ENCODE measurements around the gene SPATA3.
A peak's percentile ranks its signal among the peaks of the same experiment; 100 is the strongest.
"Not testable (repeated sequence)": the region's sequence is repeated elsewhere in the genome, so short reads cannot be mapped to it uniquely, and the experiment has no call there.

The SPATA3 gene

DNA sequence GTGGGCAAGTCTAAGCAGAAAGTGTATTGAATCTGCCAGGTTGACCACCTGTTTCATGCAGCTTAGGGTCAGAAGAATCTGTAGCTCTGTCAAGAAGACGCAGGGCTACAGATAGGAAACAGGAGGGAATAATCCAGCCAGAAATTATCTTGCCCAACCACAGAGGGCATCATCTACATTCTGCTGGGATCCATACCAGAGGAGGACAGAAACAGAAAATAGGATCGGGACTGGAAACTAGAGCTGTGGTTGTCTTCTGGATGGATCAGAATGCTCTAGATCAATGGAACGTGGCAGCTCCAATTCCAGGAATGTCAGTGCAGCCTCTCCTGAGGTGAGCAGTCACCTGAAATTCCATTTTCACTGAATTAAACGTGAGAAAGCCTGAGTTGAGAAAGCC lies 3.6 kb downstream of the SPATA3 start:
- DNase-seq, result peak; percentile 9

DNA sequence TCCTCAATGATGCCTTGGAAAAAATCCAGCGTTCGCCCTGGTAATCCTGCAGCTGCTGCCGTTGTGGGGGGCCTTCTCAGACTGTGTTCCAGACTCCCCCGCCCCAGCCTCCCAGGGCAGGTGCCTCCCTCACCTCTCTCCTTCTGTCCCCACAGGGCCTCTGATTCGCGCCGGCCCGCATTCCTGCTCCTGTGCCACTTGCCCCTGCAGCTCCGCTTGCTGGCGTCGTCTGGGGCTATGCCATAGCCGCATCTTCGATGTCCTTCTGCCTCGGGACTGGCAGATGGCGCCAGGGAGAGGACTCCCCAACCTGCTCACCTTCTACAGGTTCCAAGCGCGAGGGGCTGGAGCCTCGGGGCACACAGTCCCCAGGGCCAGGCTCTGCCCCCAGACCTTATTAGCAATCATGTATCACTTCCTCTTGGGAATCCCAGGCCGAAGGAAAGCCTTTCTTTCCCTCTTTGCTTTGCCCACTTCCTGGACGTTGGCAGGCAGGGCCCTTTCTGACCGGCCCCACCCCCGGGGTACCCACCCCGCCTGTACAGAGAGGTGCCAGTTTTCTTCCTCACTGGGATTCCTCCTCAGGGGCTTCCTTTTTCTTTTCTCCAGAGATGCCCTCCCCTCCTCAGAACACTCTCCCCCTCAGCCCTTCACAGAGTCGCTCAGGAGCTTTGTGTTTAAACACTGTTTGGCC lies 4.4 kb downstream of the SPATA3 start:
- DNase-seq, result no peak

DNA sequence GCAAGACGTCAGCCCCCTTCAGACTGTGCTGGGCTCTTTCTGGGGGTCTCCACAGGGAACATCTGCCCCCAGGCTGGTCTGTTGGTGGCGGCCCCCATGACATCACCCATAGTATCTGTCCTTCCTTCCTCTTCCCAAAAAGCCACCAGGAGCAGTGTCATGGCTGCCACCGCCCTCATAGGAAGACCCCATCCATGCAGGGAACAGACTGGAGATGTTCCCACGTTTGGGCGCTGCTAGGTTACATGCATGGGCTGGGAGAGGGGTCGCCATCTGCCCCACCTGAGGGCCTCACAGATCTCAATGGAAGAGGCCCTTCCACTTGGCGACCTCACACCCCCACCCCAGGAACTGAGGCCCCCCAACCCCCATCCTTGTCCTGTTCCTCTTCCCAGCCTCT lies 5.1 kb downstream of the SPATA3 start:
- no peak for DNase-seq

DNA sequence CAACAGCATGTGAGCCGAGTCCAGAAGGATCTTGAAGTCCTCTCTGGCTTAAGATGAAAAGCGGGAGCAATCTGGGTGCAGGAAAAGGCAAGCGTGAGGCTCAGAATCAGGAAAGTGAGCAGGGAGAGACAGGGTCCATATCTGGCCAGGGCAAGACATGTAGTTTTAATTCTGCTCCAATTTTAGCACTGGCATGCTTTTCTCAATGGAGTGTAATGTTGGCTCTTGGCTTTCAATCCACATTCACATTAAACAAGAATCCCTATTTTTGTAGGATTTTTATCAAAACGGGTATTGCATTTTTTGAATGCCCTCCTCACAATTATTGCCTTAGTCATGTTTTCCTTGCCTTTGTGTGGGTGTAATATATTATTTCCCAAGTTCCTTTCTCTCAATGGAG lies 6.0 kb downstream of the SPATA3 start:
- DNase-seq, result no peak

DNA sequence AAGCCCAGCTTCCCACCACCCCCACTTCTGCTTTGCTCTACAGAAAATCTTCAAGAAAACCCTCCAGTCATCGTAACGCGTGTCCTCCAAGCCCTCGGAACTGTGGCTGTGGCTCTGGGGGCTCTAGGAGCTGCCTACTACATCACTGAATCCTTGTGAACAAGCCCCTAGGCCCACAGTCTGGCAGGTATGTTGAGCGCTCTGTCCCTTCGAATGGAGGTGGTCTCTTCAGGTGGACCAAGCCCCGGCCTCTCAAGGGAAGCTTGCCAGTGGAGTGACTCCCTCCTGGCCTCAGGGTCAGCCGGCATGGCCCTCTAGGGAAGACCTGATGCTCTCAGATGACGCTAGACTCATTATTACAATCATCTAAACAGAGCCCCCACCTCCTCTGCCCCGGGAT lies 6.7 kb downstream of the SPATA3 start:
- DNase-seq, result no peak

DNA sequence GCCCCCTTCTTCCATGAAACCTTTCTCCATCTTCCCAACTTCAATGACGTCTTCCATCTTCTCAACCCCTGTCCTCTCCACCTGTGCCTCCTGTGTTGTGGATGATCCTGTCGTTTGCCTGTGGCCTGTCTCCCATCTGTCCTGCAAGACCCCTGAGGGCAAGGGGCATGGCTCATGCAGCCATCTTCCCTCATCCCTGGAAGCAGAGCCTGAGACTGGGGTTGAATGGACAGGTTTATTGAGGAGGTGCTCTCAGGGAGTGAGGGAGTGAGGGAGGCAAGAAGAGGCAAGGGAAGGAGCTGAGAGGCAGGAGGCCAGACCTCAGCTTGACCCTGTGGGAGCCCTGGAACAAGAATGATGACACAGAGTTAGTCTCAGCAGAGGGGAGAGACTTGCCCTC lies 7.3 kb downstream of the SPATA3 start:
- no peak for DNase-seq

DNA sequence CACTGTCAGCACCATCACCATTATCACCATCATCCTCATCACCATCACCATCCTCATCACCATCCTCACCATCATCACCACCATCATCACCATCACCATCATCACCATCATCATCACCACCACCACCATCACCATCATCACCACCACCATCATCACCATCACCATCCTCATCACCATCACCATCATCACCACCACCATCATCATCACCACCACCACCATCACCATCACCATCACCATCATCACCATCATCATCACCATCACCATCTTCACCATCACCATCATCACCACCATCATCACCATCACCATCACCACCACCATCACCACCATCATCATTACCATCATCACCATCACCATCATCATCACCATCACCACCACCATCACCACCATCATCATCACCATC lies 9.0 kb downstream of the SPATA3 start:
- not testable (repeated sequence) for DNase-seq

DNA sequence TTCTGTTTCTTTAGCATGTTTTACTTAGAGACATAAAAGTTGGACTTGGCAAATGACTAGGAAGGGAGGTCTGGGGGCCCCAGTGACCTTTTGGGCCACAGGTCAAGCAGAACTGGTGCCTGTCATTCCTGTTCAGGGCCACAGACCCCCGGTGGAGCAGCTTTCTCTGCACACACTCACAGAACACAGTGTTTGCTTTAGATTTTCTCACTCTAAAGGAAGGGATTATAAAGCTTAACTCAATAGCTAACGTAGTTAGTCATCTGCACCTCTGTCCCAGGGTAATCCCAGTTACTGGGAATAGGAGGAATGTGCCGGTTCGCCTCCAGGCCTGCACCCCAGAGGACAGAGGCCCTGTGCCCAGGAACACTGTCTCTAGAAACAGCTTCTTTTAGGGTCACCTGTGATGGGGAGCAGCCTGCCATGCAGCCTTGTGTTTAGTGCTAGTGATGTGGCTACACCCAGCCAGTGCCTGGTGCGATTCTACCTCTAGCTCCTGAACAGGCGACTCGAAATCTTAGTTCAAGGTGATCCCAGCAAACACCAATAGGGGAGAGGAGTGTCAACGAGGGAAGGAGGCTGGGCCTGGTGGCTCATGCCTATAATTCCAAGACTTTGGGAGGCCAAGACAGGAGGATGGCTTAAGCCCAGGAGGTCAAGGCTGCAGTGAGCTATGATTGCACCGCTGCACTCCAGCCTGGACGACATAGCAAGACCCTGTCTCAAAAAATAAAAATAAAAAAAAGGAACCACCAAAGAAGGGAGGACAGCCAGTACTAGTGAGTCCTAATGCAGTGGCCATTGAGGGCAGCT lies 11.6 kb downstream of the SPATA3 start:
- no peak for DNase-seq

DNA sequence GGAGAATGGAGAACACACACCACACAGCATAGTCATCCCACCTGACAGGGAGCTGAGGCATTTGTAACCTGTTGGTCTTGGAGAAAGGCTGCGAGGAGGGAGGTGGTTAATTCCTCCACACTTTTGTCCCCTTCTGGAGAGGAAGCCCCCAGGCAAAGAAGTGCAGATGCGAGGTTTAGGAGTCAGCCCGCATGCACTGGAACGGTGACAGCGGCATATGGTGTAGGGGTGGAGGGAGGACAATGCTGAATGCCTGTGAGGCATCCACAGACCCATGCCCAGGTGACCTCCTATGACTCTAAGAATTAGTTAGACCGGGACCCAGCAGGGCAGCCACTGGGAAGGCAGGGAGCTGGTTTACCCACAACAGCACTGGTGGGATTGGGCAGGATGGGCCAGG lies 12.2 kb downstream of the SPATA3 start:
- no peak for DNase-seq

DNA sequence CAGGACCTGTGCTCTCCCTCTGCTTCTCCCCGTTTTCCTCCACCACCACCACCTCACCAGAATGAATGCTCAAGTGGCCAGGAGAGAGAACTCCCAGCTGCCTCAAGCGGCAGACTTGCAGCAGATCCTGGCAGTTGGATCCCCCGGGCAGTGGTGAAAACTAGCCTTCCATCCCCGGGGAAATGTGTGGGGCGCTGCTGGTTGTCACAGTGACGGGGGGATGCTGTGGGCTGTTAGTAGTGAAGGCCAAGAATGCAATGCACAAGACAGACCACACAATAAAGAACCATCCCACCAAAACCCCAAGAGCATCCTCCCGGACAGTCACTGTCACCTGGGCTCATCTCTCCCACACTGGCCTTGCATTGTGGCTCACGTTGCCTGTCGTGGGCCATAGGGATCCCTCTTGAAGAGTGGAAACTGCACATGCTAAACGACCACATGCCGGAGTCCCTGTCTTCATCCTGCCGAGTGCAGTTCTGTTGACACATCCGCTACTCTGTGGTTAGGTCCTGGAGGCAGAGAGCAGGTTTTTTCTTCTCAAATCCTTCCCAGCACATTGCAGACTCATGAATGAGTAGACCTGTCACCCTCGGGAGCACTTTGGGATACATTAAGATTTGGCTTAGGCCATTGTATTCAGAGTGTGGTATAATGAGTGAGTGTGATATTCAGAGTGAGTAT lies 13.5 kb downstream of the SPATA3 start:
- DNase-seq, result no peak

DNA sequence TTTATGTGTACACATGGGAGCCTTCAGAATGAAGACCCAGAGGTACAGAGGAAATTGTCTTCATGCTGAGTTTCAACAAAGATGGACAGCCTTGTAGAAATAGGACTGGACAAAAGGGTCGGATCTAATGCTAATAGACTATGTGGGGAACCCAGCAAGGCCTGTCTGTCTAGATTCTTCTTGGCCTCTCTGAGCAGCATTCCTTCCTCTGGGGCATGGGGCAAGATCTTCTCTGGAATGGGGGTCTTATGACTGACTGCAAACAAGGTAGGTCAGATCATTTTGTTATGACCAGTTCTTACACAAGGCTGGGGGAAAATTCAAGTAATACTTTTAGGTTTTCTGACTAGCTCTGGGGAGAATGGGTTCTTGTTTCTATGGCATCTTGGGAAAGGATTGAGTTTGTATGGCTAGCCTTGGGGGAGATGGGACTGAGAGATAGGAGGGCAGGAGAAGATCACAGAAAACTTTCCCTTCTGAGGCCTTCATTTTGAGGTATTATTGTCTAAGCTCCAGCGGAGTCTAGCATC lies 14.3 kb downstream of the SPATA3 start:
- DNase-seq, result no peak

DNA sequence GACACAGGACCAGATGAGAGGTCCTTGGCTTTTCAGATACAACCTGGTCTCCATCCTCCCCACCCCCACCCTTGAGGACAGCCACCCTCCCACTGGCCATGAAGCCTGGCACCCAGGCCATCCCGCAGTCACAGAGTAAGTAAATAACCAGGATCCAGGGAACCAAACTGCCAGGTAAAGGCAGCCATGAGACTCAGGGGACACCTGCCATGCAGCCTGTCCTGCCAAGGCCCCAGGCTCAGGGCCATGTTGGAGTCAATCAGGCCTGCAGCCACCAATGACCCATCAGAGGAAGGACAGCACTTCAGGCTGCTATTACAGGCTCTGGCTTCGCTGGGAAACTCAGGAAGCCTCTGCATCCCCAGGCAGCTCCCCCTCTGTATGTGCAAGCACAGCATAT lies 15.6 kb downstream of the SPATA3 start:
- no peak for DNase-seq

DNA sequence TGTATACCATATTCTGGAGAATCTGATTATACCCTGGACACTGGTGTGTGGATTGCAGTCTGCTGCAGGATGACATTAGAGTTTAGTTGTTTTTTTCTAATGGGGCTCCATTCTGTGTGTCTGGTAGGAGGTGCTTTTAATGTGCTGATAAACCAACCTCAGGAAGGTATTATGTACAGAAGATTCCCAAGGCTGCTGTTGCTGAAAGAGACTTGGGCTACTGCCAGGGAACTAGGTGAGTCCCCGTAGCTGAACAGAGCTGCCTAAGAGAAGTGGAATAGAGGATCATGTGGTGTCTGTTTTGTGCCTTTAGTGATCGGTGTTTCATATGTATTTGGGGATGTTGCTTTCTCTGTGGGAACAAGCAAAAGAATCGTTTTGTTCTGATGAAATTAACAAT lies 16.5 kb downstream of the SPATA3 start:
- DNase-seq, result no peak

DNA sequence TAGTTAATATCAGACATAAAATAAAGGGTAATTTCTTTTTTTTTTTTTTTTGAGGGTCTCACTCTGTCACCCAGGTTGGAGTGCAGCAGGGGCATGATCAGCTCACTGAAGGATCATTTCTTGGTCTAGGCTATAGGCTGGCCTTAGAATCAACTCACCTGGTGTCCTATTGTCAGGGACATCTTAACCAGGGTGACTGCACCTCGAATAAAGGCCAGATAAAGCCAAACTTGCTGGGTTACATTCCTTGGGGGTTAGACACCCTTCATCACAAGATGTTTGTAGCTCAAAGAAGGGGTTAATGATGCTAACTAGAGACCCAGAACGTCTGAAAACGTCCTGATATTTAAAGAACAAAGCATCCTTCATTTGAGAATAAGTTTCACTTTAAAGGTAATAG lies 17.9 kb downstream of the SPATA3 start:
- no peak for DNase-seq

DNA sequence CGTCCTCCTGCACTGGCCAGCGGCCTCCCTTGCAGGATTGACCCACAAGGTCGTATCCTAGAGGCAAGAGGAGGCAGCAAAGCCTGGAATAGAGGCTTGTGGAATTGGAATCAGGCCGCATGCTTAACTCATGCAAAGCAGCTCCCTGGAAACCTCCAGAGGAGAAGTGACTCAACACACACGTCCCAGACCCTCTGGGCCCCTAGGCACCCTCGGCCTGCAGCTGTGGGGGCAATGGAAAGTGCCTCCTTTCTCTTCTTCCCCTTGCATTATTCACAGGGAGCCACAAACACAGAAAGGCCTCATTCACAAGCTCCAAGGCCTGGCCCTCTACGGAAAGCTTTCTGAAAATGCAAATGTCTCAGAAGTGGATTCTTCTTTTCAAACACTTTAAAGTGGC lies 19.6 kb downstream of the SPATA3 start:
- peak; percentile 67 for DNase-seq

DNA sequence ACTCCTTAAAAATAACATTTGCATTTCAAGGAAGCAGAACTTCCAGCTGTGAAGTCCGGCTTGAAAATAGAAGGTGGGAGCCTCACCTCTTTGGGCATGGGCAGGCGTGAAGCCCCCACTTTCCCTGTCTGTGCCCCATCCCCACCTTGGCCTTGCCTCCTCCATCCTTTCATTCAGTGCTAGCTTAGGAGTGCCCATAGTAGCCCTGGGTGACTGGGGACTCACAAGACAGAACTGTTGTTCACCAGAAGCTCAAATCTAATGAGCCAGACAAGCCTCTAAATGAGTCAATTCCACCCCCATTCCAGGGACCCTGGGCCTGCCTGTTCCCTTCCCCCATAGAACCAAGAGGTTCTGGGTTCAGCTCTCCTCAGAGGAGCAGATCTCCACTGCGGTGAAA lies 20.0 kb downstream of the SPATA3 start:
- DNase-seq, result peak; percentile 37

DNA sequence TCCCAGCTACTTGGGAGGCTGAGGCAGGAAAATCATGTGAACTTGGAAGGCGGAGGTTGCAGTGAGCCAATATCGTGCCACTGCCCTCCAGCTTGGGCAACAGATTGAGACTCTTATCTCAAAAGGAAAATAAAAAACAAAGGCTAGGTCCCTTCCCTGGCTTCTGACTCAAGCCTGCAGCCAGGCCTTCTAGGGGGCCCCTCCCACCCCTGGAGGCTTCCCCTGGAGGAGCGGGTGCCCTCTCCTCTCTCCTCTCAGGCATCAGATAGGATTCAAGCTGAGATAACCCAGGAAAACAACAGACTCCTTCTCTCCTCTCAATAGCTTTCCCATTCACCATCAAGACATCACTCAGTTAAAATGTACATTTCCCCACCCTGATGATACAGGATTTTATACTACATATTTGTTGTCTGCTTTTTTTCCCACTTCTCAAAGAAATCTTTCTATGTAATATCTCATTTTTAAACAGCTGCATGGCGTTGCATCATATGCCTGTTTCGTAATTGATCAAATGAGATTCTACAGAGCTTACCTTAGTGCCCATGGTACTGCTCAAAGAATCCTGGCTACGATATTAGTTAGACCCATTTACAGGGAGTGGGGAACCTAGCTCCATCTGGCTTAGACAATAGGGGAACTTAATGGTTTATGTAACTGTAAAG lies 20.8 kb downstream of the SPATA3 start:
- DNase-seq, result no peak

DNA sequence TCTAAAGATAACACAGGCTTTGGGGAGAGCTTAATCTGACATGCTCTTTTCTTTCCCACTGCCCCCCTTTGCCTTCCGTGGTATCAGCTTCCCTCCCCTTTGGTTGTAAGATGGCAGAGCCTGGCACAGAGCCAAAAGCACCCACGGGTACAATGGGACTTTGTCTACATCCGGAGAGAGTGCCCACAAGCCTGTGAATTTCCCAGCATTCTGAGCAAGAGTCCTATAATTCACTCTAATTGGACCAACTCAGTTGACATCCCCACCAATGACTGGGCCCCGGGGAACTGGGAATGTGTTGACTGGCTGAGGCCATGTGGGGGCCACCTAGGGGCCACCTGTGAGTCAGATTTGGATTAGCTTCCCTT lies 21.3 kb downstream of the SPATA3 start:
- peak; percentile 73 for DNase-seq

DNA sequence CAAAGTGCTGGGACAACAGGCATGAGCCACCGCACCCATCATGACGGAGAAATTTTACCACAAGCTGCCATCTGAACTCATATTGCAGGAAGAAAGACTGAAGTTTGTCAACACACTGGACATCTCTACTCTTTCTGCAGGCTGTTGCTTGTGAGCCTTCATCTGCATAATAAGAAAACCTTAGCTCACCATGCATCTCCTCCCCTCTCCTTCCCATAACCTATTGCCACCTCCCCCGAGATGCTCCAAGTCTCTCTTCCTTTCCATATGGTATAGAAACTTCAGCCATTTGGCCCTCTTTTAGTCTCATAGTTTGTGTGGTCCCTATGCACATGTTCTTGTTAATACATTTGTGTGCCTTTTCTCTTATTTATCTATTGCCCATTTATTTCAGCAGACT lies 22.3 kb downstream of the SPATA3 start:
- DNase-seq, result no peak

DNA sequence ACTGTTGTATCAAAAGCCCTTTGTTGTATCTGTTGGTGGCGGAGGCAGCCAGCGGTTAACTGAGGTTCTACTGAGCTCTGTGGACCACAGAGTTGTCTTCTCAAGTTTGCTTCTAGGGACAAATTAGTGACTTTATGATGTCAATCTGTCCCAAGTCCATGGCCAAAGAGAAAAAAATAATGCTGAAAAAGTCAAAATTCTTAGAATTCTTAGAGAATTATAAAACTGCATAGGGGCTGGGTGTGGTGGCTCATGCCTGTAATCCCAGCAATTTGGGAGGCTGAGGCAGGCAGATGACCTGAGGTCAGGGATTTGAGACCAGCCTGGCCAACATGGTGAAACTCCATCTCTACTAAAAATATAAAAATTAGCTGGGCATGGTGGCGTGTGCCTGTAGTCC lies 29.1 kb downstream of the SPATA3 start:
- not testable (repeated sequence) for DNase-seq

DNA sequence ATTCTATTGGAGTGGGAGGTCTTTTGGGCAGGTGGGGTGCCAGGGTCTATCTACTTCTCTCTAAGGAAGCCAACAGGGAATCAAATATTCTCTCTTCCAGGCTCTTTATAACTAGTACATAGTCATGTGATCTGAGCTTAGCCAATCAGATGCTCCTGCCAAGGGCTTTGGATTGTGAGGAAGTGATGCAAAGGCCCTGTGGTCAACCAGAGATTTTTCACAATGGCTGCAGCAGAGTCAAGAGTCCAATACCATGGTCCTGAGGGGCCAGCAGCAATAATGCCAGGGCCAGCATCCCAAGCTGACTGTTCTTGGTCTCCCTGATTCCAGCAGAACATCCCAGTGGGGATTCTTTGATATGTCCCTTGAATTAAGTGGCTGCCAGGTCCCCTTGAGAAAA lies 33.0 kb downstream of the SPATA3 start:
- no peak for DNase-seq

DNA sequence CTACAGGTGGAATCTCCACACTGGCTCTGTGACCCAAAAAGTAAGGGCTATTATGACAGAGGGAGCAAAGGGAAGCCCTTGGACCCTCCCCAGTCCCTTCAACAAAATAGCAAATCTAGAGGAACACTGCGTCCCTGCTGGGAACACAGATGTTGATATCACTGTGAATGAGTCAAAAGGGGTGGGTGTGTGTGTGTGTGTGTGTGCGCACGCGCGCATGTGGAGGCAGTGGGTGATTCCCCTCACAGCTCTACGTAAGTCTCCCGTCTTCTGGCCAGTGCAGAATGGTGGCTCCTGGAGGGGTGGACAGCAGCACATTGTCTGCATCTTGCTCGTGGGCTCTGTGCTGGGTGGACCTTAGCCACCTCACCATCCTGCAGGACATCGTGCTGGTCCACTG lies 33.6 kb downstream of the SPATA3 start:
- DNase-seq, result no peak

DNA sequence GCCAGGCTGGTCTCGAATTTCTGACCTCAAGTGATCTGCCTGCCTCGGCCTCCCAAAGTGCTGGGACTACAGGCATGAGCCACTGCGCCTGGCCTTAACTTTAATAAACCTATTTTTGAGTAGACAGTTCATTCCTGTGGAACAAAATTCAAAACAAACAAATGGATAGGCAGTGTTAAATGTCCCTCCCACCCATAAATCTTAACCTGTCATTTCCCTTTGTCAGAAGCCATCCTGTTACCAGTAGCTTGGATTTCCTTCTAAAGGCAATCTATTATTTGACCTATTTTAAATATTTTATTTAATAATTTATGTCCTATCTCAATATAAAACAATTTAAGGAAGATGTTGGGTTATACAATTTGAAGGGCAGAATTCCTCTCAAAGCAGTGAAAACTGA lies 34.8 kb downstream of the SPATA3 start:
- DNase-seq, result no peak
